Activated T-cell treated with anti-CD3 and anti-CD28 coated beads, Interleukin-2, amount 50 U/mL, for 72 hours (primary cell): ENCODE results near the gene LIN7A. TPM values are rescaled to one million over a fixed set of nuclear protein-coding genes. Genes with fewer than 3 reads are reported as not detected.

Source experiments
- ATAC-seq, 2 donors: fragments of 150-1000 bp; cut with Tn5 transposase; replicated peaks in 1 of 2; 2 replicates each; pipeline ENCODE4 v1.10.0; 2021; ENCODE audit warnings: moderate library complexity in 2 of 2, mild to moderate bottlenecking in 1 of 2
- DNase-seq, 2 donors: peaks; one replicate each; pipeline ENCODE4 v3.0.0; 2021 to 2022; ENCODE audit warnings: mixed read lengths in 1 of 2
- H3K27ac Mint-ChIP-seq: one replicate; pipeline ENCODE4 v1.8.0; 2022; ENCODE audit warnings: mild to moderate bottlenecking, moderate library complexity, mixed read lengths
- H3K27me3 Mint-ChIP-seq: one replicate; pipeline ENCODE4 v1.8.0; 2022; ENCODE audit warnings: low read depth, mixed read lengths
- H3K36me3 Mint-ChIP-seq, 2 donors: one replicate each; pipeline ENCODE4 v1.8.0; 2022; ENCODE audit warnings: mixed read lengths in 2 of 2, mild to moderate bottlenecking in 1 of 2; ENCODE audit not compliant: insufficient read depth in 2 of 2
- H3K4me1 Mint-ChIP-seq: one replicate; pipeline ENCODE4 v1.8.0; 2022; ENCODE audit warnings: low read depth, mixed read lengths
- H3K4me3 Mint-ChIP-seq, 2 donors: one replicate each; pipeline ENCODE4 v1.8.0; 2022; ENCODE audit warnings: mild to moderate bottlenecking in 2 of 2, mixed read lengths in 2 of 2, moderate library complexity in 2 of 2
- H3K9me3 Mint-ChIP-seq, 2 donors: one replicate each; pipeline ENCODE4 v1.8.0; 2022; ENCODE audit warnings: mixed read lengths in 2 of 2
- total RNA-seq, 2 donors: library from RNA; stranded (reverse); gene quantifications; one replicate each; pipeline ENCODE4 v1.2.3, GENCODE V29; 2022

The LIN7A gene
- total RNA-seq, 2 donors from 2014 or later: not detected

DNA sequence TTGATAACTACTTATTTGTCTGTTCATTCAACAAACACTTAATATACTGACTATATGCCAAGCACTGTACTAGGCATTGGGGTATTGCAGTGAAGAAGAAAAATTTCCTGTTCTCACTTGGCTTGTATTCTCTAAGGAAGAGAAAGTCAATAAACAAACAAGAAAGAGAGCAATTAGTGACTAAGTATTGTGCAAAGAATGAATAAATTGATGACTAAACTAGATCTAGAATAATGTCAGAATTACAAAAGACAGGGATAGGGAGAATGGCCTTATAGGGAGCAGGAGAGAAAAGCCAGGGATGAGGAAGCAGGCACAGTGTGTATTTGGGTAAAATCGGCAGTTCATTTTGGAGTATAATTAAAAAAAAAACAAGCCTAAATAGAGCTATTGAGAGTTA is 4.2 kb upstream of the LIN7A start:
- Mint-ChIP-seq H3K36me3 (peaks cover 2 to 5% of the 10 kb centered on the region in 2 donors), H3K27ac (no peak overlapping the region), H3K4me3 (no peak overlapping the region), H3K9me3 (peaks cover 2% of the 10 kb centered on the region in 2 donors), H3K27me3 (peaks cover 14% of the 10 kb centered on the region), H3K4me1 (no peaks in the 10 kb centered on the region)
- no peak for DNase-seq
- no peak for ATAC-seq

DNA sequence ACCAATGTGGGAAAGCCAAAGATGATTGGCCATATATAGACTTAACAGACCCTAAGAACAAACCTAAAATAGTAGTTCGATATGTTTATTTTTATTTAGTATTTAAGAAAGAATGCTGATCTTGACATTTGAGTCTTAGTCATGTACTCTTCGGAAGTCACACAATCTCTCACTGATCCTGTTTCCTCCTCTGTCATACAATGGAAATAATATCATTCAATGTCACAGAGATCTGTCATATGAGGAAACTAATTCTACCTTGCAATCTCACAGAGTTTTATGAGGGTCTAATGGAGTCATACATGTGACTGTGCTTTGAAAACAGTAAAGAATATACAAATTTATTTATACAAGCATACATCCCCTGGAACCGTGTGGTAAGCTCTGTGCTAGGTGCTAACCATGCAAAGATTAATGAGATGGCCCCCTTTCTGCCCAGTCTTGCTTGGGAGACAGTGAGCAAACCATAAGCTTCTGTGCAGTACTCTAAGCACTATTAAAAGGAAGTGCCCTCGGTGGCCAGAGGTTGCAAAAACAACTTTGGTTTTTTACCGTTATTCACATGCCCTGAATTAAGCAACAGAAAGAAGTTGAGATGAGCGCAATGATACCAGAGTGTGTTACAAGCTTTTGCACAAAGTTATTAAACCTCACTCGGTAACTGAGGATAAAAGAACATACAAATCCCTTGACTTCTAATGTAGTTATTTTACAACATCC is 1.7 kb upstream of the LIN7A start:
- no peak overlapping the region for H3K27ac Mint-ChIP-seq
- peaks cover 2 to 5% of the 10 kb centered on the region in 2 donors for H3K36me3 Mint-ChIP-seq
- no peaks in the 10 kb centered on the region for H3K4me1 Mint-ChIP-seq
- H3K27me3 Mint-ChIP-seq: peaks cover 20% of the 10 kb centered on the region
- no peak overlapping the region for H3K4me3 Mint-ChIP-seq
- ATAC-seq (no peak), DNase-seq (no peak)
- peaks cover 2% of the 10 kb centered on the region in 2 donors for H3K9me3 Mint-ChIP-seq

DNA sequence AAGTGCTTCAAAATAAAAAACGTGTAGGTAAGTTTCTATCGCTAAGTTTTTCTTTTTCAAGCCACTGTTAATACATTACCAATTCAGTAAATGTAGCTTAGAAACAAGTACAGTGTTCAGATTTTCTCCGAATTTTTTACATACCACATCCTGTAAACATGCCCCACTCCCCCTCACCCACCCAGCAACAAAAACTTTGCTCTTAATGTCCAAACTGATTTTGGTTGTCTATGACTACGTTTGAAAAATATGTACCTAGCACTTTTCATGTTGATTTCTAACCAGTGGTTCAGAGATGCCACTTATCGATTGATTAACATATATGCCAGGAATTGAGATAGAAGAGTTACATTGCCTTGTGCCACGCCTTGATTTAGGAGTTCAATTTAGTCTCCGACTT is 663 bp upstream of the LIN7A start:
- ATAC-seq (no peak), DNase-seq (no peak)
- Mint-ChIP-seq H3K9me3 (peaks cover 4% of the 10 kb centered on the region in 2 donors), H3K4me1 (no peaks in the 10 kb centered on the region), H3K27me3 (peaks cover 28% of the 10 kb centered on the region), H3K36me3 (peaks cover 2 to 5% of the 10 kb centered on the region in 2 donors), H3K27ac (no peak overlapping the region), H3K4me3 (no peak overlapping the region)

DNA sequence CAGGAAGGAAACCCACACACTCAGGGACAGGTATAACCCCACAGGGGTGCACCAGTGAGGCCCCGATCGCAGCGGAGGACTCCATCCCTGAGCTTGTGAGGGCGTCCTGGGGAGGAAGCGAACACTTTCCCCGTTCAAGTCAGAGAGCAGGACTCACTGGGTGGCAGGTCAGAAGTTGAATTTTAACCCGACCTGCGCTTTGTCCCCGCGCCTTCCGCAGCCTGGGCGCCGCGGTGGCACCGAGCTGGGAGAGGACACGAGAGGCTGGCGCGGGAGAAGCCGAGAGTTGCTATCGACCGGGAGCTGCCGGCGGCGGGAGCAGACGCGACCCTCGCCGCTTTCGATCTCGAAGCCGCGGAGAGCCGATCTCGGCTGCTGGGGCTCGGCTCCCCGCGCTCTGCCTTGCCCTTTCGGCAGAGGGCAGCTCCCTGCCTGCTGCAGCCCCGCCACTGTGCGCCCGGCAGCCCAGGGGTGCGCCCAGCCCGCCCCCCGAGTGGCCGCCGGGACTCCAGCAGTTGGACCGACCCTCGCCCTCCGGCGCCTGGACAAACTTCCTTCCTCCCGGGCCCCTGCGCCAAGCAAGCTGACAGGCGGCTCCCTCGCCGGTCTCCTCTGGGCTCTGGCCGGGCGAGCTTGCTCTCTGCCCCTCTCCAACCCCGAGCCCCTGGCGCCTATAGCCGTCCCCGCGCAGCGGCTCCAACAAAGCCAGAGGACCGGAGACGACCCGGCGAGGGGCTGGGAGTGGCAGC is 918 bp downstream of the LIN7A start:
- H3K4me3 Mint-ChIP-seq: peak overlapping the region; percentile 32 to 54
- peaks cover 30% of the 10 kb centered on the region for H3K27me3 Mint-ChIP-seq
- DNase-seq (peak in 1 of 2 donors; percentile 0), ATAC-seq (peak in 1 of 2 donors; percentile 13)
- peaks cover 2 to 5% of the 10 kb centered on the region in 2 donors for H3K36me3 Mint-ChIP-seq
- no peaks in the 10 kb centered on the region for H3K4me1 Mint-ChIP-seq
- H3K27ac Mint-ChIP-seq: no peak overlapping the region
- H3K9me3 Mint-ChIP-seq: peaks cover 2 to 3% of the 10 kb centered on the region in 2 donors

DNA sequence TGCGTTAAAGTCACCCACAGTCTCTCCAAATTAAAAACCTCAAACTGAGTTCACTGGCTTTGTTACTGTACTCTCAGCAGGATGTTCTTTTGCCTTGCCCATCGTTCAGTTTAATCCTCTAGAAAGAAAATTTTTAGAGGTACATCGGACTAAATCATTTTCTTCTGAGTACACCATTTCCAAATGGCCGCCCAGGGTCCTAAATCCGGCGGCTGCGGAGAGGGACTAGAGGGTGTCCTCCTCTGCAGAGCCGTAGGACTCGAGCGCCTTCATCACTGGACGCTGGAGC is 1.4 kb downstream of the LIN7A start:
- peak overlapping the region; percentile 32 to 54 for H3K4me3 Mint-ChIP-seq
- no peaks in the 10 kb centered on the region for H3K4me1 Mint-ChIP-seq
- H3K36me3 Mint-ChIP-seq: peaks cover 2 to 5% of the 10 kb centered on the region in 2 donors
- H3K27ac Mint-ChIP-seq: no peak overlapping the region
- ATAC-seq: no peak
- DNase-seq: no peak
- H3K27me3 Mint-ChIP-seq: peaks cover 30% of the 10 kb centered on the region
- peaks cover 2% of the 10 kb centered on the region in 2 donors for H3K9me3 Mint-ChIP-seq

DNA sequence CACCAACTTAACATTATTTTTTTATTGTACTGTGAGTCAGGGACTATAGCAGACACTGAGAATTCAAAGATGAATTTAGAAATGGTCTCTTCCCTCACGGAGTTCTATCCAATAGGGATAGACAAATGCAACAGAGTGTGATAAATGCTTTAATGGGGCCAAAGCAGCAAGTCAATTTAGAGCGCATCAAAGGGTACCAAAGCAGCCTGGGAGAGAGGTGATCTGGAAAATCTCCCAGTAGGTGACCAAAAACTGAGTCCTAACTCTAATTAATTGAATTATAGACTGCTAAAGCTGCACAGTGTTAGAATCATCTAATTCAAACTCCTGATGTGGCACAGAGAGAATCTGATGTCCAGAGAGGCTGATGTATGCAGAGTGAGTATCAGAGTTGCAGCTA is 2.6 kb downstream of the LIN7A start:
- no peak for DNase-seq
- peaks cover 2 to 5% of the 10 kb centered on the region in 2 donors for H3K36me3 Mint-ChIP-seq
- H3K4me3 Mint-ChIP-seq: no peak overlapping the region
- H3K27me3 Mint-ChIP-seq: peaks cover 30% of the 10 kb centered on the region
- H3K9me3 Mint-ChIP-seq: peaks cover 2 to 4% of the 10 kb centered on the region in 2 donors
- ATAC-seq: no peak
- H3K27ac Mint-ChIP-seq: no peak overlapping the region
- no peaks in the 10 kb centered on the region for H3K4me1 Mint-ChIP-seq

DNA sequence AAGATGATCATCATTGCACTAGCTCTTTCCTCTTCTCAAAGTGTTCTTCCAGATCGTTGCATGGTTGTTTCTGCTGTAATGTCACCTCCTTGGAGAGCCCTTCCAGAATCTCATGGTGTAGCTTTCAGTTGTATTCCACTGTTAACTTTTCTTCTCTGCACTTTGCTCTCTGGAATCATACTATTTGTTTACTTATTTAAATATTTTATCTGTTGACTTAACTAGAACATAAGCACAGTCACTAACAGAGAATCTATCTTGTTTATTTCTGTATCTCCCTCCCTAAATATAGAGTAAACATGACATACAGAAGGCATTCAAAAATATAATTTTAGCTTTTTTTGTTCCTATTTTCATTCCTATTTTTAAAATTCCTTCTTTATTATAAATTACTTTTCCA is 11.8 kb downstream of the LIN7A start:
- Mint-ChIP-seq H3K4me3 (no peak overlapping the region), H3K36me3 (peaks cover 0 to 2% of the 10 kb centered on the region in 2 donors), H3K27me3 (no peaks in the 10 kb centered on the region), H3K9me3 (peaks cover 0 to 3% of the 10 kb centered on the region in 2 donors), H3K27ac (no peak overlapping the region), H3K4me1 (no peaks in the 10 kb centered on the region)
- no peak for ATAC-seq
- DNase-seq: no peak

DNA sequence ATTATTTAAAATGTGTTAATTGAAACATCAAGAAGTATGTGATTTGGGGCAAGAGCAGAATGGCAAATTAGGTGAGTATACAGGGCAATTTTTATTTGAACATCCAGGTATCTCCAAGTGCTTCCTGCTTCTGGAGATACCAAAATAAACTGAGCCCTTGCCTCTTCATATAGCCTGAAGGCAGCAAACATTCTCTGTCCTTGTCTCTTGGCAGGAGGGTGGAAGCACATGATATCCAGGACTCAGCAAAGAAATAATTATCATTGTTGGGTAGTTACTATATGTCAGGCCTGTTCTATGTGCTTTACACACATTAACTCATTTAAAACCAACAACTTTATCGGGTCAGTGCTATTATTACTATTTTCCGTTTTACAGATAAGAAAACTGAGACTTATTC is 12.5 kb downstream of the LIN7A start:
- ATAC-seq (no peak), DNase-seq (no peak)
- Mint-ChIP-seq H3K9me3 (peaks cover 0 to 1% of the 10 kb centered on the region in 2 donors), H3K36me3 (peaks cover 0 to 2% of the 10 kb centered on the region in 2 donors), H3K4me3 (no peak overlapping the region), H3K27me3 (no peaks in the 10 kb centered on the region), H3K27ac (no peak overlapping the region), H3K4me1 (no peaks in the 10 kb centered on the region)

DNA sequence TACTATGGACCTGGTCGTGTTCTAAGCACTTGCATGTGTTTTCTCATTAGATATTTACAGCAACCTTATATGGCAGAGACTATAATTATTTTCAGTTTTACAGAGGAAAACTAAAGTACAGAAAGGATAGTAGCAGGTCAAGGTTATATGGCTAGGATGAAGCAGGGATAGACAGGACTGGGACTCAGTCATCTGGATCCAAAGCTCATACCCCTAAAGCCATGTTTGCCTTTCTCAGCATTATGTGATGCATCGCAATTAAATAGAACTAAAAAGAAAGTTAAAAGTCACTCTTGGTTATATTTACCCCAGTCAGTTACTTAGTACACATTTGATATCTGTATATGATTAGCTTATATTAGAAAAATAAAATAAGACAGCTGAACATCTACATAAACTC is 13.3 kb downstream of the LIN7A start:
- no peak overlapping the region for H3K4me3 Mint-ChIP-seq
- H3K36me3 Mint-ChIP-seq: peaks cover 0 to 2% of the 10 kb centered on the region in 2 donors
- no peak for DNase-seq
- no peaks in the 10 kb centered on the region for H3K27me3 Mint-ChIP-seq
- no peaks in the 10 kb centered on the region for H3K4me1 Mint-ChIP-seq
- H3K9me3 Mint-ChIP-seq: peaks cover 0 to 1% of the 10 kb centered on the region in 2 donors
- ATAC-seq: no peak
- no peak overlapping the region for H3K27ac Mint-ChIP-seq

DNA sequence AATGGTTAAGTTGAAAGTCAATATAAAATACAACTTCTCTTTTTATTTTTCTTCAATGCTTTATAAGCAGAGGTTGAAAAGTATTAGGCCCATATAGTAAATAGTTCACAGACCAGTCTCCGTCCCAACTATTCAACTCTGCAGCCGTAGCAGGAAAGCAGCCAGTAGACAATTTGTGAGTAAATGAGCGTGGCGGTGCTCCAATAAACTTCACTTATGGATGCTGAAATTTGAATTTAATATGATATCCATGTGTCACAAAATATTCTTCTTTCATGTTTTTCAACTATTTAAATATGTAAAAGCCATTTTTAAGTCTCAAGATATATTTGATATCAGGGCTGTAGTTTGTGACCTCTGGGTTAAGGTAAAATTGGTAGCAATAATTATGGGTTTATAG is 17.7 kb downstream of the LIN7A start:
- DNase-seq: no peak
- Mint-ChIP-seq H3K4me1 (no peaks in the 10 kb centered on the region), H3K36me3 (no peaks in the 10 kb centered on the region), H3K27me3 (no peaks in the 10 kb centered on the region), H3K9me3 (peaks cover 5 to 8% of the 10 kb centered on the region in 2 donors), H3K4me3 (no peak overlapping the region), H3K27ac (no peak overlapping the region)
- no peak for ATAC-seq

DNA sequence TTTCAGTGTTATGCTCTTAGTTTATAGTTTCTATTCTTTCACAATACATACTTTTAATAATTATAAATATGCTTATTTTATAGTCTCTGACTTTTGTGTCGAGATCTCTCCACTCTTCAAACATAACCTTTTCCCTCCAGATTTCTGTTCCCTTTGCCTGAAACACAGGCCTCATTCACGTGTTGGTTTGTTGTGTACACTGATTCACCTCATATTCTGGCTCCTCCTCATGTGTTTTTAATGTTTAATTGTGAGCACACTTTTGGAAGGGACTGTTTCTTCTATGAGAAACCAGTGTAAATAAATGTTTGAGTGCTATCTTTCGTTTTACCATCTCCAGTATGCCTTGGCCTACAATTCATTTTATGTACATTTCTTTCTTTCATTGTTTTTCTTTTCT is 20.1 kb downstream of the LIN7A start:
- H3K27me3 Mint-ChIP-seq: no peaks in the 10 kb centered on the region
- ATAC-seq: no peak
- DNase-seq: no peak
- H3K9me3 Mint-ChIP-seq: peaks cover 8 to 11% of the 10 kb centered on the region in 2 donors
- H3K4me1 Mint-ChIP-seq: no peaks in the 10 kb centered on the region
- no peaks in the 10 kb centered on the region for H3K36me3 Mint-ChIP-seq
- H3K27ac Mint-ChIP-seq: no peak overlapping the region
- no peak overlapping the region for H3K4me3 Mint-ChIP-seq

DNA sequence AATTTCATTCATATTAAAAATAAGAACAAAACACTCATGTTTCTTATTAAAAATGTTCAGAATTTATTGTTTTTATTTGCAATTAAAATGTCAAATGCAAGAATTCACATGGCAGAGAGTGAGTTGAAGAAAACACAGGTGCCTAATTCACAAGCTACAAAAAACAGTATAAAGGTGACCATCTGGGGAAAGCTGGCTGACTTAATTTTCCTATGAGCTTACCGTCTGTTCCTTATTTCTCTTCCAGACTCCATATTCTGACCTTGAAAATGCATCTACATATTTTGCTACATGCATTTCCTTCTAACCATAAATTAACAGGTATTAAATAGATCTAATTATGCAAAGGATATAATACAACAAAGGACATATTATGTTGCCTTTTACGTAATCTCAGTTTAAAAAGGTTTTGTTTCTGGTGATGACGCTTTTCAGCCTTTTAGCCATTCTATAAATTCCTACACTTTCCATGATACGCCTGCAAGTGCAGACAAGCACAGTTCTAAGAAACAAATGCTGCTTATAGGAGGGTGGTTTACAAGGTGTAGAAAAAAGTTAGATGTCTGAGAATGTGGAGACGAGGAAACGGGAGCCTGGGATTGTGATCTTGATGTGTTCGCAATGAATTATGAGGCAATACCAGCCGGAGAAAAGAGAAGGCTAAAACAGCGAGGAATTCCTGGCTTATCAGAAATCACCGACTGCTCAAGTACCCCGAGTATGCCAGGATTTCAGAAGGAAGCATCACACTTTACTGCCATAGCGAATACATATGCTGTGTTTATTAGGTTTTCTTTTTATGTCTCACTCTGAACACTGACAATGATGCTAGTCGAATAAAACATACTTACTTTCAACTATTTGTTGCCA is 24.6 kb downstream of the LIN7A start:
- Mint-ChIP-seq H3K27ac (no peak overlapping the region), H3K4me1 (no peaks in the 10 kb centered on the region), H3K9me3 (peaks cover 8 to 11% of the 10 kb centered on the region in 2 donors), H3K27me3 (no peaks in the 10 kb centered on the region), H3K36me3 (no peaks in the 10 kb centered on the region), H3K4me3 (no peak overlapping the region)
- DNase-seq (no peak), ATAC-seq (no peak)

DNA sequence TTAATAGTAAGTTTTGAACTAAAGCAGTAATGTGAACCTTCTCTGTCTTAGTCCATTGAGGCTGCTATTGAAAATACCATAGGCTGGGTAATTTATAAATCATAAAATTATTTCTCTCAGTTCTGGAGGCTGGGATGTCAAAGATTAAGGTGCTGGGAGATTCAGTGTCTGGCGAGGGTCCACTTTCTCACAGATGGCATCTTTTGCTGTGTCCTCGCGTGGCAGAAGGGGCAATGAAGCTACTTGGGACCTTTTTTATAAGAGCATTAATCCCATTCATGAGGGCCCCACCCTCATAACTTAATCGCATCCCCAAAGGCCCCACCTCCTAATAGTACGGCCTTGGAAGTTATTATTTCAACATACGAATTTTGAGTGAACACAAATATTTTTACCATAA is 28.4 kb downstream of the LIN7A start:
- no peaks in the 10 kb centered on the region for H3K36me3 Mint-ChIP-seq

More for the DNA sequence above, 28.4 kb downstream of the LIN7A start:
- Mint-ChIP-seq H3K9me3 (peaks cover 3 to 7% of the 10 kb centered on the region in 2 donors), H3K27me3 (no peaks in the 10 kb centered on the region), H3K4me3 (no peak overlapping the region), H3K27ac (no peak overlapping the region), H3K4me1 (no peaks in the 10 kb centered on the region)
- DNase-seq (no peak), ATAC-seq (no peak)
